Fibroblast of the aortic adventitia (primary cell): Measurements from ENCODE around the gene DOCK10. TPM values are rescaled to one million over a fixed set of nuclear protein-coding genes. Genes with fewer than 3 reads are reported as not detected.

ENCODE experiments used
- DNase-seq: peaks from one replicate; pipeline ENCODE4 v3.0.0-alpha.2; 2010; ENCODE audit warnings: low read depth
- H3K4me3 ChIP-seq: 2 replicates; pipeline ENCODE4 v1.5.1; 2011; ENCODE audit warnings: low read depth, mild to moderate bottlenecking, control low read depth, low read length, moderate library complexity
- CTCF ChIP-seq: IDR thresholded peaks from 2 replicates; pipeline ENCODE4 v1.5.1; 2011; ENCODE audit warnings: mild to moderate bottlenecking, low read length, control low read depth, inconsistent platforms; ENCODE audit not compliant: insufficient read depth
- total RNA-seq: library from RNA; depleted of rRNA; stranded (reverse); fragments of >200 nt; gene quantifications from 2 replicates; pipeline ENCODE4 v1.2.3, GENCODE V29; 2012; ENCODE audit warnings: low replicate concordance

The DOCK10 gene
- 66.2 and 71.3 TPM in 2 replicates for total RNA-seq

GRCh38 chr2:225041851-225042799, at the start of gene DOCK10:
Gene DOCK10, minus strand, starts transcription at chr2:225042468. Its CDS starts 94 bp downstream, at chr2:225042374.
- DNase-seq: peak; percentile 68
- TF ChIP-seq CTCF: no peak
- peak within 1 kb of the TSS; percentile 76 for H3K4me3 ChIP-seq

GRCh38 chr2:225091336-225091735, 49.1 kb upstream of the DOCK10 start:
- H3K4me3 ChIP-seq: no peak overlapping the region
- no peak for TF ChIP-seq CTCF
- DNase-seq: peak; percentile 76

GRCh38 chr2:225090746-225091145, 48.5 kb upstream of the DOCK10 start:
- no peak for DNase-seq
- no peak overlapping the region for H3K4me3 ChIP-seq
- no peak for TF ChIP-seq CTCF

- no peak for DNase-seq
- no peak overlapping the region for H3K4me3 ChIP-seq
- TF ChIP-seq CTCF: no peak
Measured at GRCh38 chr2:225086915-225087314, 44.6 kb upstream of the DOCK10 start.

- DNase-seq: no peak
- H3K4me3 ChIP-seq: no peak overlapping the region
- TF ChIP-seq CTCF: no peak
Measured at GRCh38 chr2:225086439-225086838, 44.2 kb upstream of the DOCK10 start.

- no peak overlapping the region for H3K4me3 ChIP-seq
- no peak for TF ChIP-seq CTCF
- no peak for DNase-seq
Measured at GRCh38 chr2:225083276-225083675, 41.0 kb upstream of the DOCK10 start.

GRCh38 chr2:225076125-225076524, 33.9 kb upstream of the DOCK10 start:
- H3K4me3 ChIP-seq: no peak overlapping the region
- peak; percentile 81 for DNase-seq
- no peak for TF ChIP-seq CTCF
